Measurements from ENCODE around the gene PSMB9. TPM values are rescaled to one million over a fixed set of nuclear protein-coding genes. Genes with fewer than 3 reads are reported as not detected.
A peak's percentile ranks its signal among the peaks of the same experiment; 100 is the strongest.

Gene PSMB9
- polyA plus RNA-seq, 1 donor from 2014 or later = not detected

DNA sequence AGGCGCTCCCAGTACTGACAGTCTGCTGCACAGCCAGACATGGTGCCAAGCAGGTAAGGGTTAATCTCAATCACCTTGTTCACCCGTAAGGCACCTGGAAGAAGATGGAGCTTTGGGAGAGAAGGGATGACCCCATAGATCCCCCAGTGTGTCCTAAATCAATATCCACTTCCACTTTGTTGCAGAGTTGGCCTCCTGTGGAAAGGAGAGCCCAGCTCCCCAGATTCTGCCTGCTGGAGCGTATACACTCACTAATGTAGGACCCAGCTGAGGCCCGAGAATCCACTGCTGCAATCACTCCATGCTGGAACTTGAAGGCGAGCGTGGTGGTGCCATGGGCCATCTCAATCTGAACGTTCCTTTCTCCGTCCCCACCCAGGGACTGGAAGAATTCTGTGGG, 11.3 kb upstream of the PSMB9 start:
- no peak for TF ChIP-seq MXI1 (conservative IDR thresholded peaks at IDR 0.05; ENCODE audit: poor library complexity, severe bottlenecking)
- TF ChIP-seq, protein P1, sequence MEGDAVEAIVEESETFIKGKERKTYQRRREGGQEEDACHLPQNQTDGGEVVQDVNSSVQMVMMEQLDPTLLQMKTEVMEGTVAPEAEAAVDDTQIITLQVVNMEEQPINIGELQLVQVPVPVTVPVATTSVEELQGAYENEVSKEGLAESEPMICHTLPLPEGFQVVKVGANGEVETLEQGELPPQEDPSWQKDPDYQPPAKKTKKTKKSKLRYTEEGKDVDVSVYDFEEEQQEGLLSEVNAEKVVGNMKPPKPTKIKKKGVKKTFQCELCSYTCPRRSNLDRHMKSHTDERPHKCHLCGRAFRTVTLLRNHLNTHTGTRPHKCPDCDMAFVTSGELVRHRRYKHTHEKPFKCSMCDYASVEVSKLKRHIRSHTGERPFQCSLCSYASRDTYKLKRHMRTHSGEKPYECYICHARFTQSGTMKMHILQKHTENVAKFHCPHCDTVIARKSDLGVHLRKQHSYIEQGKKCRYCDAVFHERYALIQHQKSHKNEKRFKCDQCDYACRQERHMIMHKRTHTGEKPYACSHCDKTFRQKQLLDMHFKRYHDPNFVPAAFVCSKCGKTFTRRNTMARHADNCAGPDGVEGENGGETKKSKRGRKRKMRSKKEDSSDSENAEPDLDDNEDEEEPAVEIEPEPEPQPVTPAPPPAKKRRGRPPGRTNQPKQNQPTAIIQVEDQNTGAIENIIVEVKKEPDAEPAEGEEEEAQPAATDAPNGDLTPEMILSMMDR (IDR thresholded peaks at IDR 0.05; ENCODE audit: poor library complexity, severe bottlenecking) = no peak
- no peak for TF ChIP-seq SMC3 (conservative IDR thresholded peaks at IDR 0.05; ENCODE audit: poor library complexity)
- TF ChIP-seq TAF1 (IDR thresholded peaks at IDR 0.05; ENCODE audit: low read depth) = no peak
- no peak overlapping the region for H3K4me2 ChIP-seq (ENCODE audit: low read length)
- no peak overlapping the region for H3K27ac ChIP-seq (ENCODE audit: low read length)
- H3K36me3 ChIP-seq (ENCODE audit: insufficient read depth, low read length) = no peaks in the 10 kb centered on the region
- H2AFZ ChIP-seq (ENCODE audit: low read depth, low read length) = no peak overlapping the region
- no peaks in the 10 kb centered on the region for H4K20me1 ChIP-seq (ENCODE audit: insufficient read depth)
- H3K9me2 ChIP-seq (ENCODE audit: insufficient read depth, low read length) = no peaks in the 10 kb centered on the region
- H3F3A ChIP-seq (ENCODE audit: insufficient read depth, low read length, poor library complexity, severe bottlenecking) = no peaks in the 10 kb centered on the region
- H3K27me3 ChIP-seq (ENCODE audit: insufficient read depth, low read depth, low read length) = peaks cover 42% of the 10 kb centered on the region
- no peaks in the 10 kb centered on the region for H3K79me2 ChIP-seq (replicated peaks; ENCODE audit: insufficient read depth, low read length)
- no peak overlapping the region for H3K9ac ChIP-seq (ENCODE audit: low read length)
- H3K9me3 ChIP-seq (ENCODE audit: low read length) = no peaks in the 10 kb centered on the region
- no peak overlapping the region for H3K4me3 ChIP-seq (ENCODE audit: low read length)

GRCh38 chr6:32843331-32843978, 10.5 kb upstream of the PSMB9 start:
- TF ChIP-seq TAF1 (IDR thresholded peaks at IDR 0.05; ENCODE audit: low read depth) (no peak), POLR2AphosphoS5 (IDR thresholded peaks at IDR 0.05) (no peak), EP300 (conservative IDR thresholded peaks at IDR 0.05; ENCODE audit: poor library complexity, severe bottlenecking) (no peak), RAD21 (conservative IDR thresholded peaks at IDR 0.05) (no peak), SMC3 (conservative IDR thresholded peaks at IDR 0.05; ENCODE audit: poor library complexity) (no peak), EZH2 (IDR thresholded peaks at IDR 0.05; ENCODE audit: borderline replicate concordance, insufficient read depth, low read length, poor library complexity, severe bottlenecking) (no peak), MXI1 (conservative IDR thresholded peaks at IDR 0.05; ENCODE audit: poor library complexity, severe bottlenecking) (no peak)
- TF ChIP-seq, protein P2, sequence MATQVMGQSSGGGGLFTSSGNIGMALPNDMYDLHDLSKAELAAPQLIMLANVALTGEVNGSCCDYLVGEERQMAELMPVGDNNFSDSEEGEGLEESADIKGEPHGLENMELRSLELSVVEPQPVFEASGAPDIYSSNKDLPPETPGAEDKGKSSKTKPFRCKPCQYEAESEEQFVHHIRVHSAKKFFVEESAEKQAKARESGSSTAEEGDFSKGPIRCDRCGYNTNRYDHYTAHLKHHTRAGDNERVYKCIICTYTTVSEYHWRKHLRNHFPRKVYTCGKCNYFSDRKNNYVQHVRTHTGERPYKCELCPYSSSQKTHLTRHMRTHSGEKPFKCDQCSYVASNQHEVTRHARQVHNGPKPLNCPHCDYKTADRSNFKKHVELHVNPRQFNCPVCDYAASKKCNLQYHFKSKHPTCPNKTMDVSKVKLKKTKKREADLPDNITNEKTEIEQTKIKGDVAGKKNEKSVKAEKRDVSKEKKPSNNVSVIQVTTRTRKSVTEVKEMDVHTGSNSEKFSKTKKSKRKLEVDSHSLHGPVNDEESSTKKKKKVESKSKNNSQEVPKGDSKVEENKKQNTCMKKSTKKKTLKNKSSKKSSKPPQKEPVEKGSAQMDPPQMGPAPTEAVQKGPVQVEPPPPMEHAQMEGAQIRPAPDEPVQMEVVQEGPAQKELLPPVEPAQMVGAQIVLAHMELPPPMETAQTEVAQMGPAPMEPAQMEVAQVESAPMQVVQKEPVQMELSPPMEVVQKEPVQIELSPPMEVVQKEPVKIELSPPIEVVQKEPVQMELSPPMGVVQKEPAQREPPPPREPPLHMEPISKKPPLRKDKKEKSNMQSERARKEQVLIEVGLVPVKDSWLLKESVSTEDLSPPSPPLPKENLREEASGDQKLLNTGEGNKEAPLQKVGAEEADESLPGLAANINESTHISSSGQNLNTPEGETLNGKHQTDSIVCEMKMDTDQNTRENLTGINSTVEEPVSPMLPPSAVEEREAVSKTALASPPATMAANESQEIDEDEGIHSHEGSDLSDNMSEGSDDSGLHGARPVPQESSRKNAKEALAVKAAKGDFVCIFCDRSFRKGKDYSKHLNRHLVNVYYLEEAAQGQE (IDR thresholded peaks at IDR 0.05; ENCODE audit: borderline replicate concordance) = no peak
- TF ChIP-seq, protein P1 (IDR thresholded peaks at IDR 0.05; ENCODE audit: poor library complexity, severe bottlenecking) = no peak
- Histone ChIP-seq H3K4me2 (ENCODE audit: low read length) (no peak overlapping the region), H3K9me2 (ENCODE audit: insufficient read depth, low read length) (no peaks in the 10 kb centered on the region), H3K36me3 (ENCODE audit: insufficient read depth, low read length) (no peaks in the 10 kb centered on the region), H3K9me3 (ENCODE audit: low read length) (no peaks in the 10 kb centered on the region), H3K79me2 (replicated peaks; ENCODE audit: insufficient read depth, low read length) (no peaks in the 10 kb centered on the region), H3K4me3 (ENCODE audit: low read length) (peak overlapping the region; percentile 68), H3F3A (ENCODE audit: insufficient read depth, low read length, poor library complexity, severe bottlenecking) (no peaks in the 10 kb centered on the region), H4K20me1 (ENCODE audit: insufficient read depth) (no peaks in the 10 kb centered on the region), H2AFZ (ENCODE audit: low read depth, low read length) (no peak overlapping the region), H3K27ac (ENCODE audit: low read length) (no peak overlapping the region), H3K9ac (ENCODE audit: low read length) (no peak overlapping the region), H3K27me3 (ENCODE audit: insufficient read depth, low read depth, low read length) (peaks cover 42% of the 10 kb centered on the region)

Measured in neural cell (in vitro differentiated cells).